ENCODE data around the gene CTCF.

The CTCF gene

DNA sequence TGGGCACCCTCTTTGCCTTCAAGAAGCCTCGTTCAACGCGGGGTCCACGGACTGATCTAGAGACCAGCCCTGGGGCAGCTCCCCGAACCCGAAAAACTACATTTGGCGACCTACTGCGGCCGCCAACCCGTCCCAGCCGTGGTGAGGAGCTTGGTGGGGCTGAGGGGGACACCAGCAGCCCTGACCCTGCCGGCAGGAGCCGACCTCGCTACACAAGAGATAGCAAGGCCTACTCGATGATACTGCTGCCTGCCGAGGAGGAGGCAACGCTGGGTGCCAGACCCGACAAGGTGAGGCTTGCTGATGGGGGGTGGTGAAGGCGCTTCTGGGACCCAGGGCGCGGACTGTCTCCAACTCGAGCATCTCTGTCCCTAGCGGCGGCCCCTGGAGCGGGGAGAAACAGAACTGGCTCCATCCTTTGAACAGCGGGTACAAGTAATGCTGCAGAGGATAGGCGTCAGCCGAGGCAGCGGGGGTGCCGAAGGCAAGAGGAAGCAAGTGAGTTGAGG is 92.1 kb downstream of the CTCF start:
- no peak for DNase-seq

DNA sequence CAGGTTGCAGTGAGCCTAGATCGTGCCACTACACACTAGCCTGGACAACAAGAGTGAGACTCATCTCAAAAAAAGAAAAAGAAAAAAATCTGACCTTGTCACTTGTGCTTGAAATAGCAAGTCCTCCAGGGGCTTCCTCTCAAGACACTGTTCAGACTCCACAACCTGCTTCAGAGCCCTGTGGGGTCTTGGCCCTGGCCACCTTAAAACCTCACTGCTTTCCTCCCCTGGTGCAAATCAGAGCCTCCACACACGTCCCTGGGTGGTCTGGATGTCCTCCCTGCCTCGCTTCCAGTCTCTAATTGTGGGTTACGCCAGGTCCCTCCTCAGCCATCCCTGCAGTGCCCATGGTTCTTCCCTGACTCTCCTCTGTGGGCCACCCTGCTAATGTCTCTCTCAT is 93.0 kb downstream of the CTCF start:
- DNase-seq: no peak

DNA sequence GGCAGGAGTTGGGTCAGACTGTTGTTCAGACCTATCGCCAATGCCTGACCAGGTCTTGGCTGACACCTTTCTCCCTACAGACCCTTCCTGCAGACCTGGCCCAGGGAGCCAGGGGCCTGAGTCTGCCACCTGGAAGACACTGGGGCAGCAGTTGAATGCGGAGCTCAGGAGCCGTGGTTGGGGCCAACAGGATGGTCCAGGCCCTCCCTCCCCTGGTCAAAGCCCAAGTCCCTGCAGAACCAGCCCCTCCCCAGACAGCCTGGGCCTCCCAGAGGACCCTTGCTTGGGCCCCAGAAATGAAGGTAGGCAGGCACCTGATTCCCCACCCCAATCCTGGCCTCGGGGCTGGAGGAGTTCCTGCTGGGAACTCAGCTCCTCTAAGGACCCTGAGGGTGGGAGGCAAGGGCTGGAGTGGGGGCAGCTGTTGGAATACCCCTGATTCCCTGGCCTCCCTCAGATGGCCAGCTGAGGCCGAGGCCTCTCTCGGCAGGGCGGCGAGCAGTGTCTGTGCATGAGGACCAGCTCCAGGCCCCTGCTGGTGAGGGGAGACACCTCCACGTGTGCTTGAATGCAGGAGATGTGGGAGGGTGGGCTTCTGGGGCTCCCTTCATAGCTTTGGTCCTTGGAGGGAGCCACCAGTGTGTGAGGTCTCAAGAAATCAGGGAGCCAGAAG is 94.2 kb downstream of the CTCF start:
- no peak for DNase-seq

DNA sequence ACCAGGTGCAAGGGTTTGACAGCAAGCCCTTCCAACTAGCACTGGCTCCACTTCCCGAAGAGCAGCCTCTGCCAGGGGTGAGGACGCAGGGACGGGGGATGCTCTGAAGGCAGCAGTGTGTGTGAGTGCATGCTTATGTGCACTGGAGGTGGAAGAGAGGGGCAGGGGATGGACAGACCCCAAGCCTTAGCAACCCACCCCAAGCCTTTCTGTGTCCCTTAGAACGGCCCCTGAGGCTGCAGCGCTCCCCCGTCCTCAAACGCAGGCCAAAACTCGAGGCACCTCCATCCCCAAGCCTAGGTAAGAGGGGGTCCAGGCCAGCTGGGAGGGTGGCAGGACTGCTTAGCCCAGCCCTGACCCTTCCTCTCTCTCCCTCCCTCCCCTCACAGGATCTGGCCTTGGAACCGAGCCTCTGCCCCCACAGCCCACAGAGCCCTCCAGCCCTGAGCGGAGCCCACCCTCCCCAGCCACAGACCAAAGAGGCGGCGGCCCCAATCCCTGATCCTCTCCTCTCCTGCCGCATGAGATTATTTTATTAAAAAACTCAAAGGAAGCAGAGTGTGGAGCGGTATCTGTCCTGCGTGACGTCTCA is 94.8 kb downstream of the CTCF start:
- DNase-seq: no peak

DNA sequence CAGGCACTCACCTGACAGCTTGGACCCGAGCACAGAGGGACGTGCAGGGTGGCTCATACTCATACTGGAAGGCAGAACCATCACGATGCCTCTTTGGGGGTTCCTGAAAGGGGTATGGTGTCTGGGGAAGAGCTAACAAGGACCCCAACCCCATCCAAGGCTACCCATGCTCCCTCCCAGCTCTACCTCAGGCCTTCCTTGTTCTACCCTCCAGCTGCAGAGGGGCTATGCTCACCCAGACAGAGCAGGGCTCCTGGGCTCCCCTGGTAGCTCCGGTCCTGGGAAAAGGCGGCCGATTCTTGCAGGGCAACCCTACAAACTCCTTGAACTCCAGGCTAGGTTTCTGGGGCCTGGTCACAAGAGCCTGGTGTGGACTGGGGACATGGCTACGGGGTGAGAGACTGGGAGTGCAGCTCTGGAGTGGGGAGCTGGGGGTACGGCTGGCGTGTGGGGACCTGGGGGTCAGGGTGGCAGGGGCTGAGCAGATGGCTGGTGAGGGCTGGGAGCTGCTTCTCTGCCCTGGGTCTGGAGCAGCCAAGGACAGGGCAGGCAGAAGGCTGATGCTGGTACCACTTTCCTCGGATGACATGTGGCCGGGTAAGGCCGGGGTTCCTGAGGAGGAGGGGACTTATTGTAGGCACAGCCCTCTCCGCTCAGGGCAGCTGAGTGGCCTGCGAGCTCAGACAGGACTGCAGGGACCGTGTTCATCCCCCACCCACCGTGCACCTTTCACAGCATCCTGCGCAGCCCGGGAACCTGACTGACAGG is 95.6 kb downstream of the CTCF start:
- no peak for DNase-seq

DNA sequence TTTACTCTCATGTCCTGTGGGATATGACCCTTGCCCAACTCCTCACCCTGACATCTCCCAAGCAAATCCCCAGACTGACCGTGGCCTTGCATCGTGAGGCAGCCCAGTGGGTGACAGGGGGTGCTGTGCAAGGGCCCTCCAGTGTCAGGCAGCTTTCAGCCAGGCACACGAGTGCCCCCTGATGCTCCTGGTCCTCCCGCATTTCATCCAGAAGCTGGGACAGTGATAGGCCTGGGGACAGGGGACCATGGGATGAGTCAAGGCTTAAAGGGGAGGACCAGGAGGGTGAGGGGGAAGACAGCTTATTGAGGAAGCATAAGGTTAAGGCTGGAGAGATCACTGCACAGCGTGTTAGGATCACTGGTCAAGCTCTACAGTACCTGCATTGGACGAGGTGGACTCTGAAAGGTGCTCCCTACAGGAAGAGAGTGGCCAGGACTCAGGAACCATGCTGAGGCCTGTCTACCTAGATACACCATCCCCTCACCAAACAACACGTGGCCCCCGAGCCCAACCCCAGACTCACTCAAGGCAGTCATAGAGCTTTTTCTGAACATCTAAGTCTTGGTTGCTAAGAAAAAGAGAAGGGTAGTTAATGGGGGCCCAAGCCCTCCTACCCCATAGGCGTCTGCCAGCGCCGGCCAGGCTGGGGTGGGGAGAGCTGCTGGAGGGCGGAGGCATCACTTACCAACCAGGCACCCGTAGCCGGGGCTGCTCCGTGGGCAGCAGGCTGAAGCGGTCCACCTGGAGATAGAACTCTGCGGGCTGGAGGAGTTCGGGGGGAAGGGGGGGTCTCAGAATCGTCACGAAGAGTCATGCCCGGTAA is 96.7 kb downstream of the CTCF start:
- DNase-seq: no peak

DNA sequence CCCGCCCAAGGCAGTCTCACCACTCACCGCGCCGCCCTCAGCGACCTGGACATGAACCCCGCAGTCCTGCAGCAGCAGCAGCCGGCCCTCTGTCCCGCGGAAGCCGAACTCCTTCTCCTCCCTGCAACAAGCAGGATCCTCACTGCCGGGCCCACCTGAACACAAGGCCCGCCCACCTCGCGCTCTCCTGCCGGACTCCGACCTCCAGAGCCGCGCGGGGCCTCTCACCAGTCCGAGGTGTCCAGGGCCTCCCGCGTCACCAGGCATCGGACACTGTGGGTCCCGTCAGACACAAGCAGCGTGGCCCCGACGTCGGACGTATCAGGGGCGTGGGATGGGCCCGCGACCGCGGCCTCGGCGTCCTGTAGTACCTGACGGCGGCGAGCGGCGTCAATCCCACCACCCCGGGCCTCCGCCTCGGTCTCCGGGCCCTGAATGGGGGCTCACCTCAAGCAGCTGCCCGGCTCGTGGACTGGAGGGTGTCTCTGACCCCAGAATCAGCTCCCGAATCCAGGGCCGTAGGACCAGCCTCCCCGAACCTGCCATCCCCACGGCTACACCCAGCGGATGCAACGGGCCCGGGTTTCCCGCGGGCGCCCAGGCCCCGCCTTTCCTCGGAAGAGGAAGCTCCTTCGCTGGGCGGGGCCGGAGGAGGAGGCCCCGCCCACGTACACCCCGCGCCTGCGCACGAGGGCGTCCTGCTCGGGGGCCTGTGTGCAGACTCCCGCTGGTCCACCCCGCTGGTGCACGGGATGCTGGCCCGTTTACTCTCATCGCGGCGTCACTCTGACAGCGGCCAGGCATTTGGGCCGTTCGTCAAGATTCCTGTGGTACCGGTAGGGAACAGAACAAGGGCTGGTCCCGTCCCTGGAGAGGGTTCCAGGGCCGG is 97.6 kb downstream of the CTCF start, which contains the start of gene ACD:
TSS of gene ACD (minus strand) at position 586 of the 889 bp plus-strand sequence. CDS start at position 546, 40 bp downstream.
- peak; percentile 78 to 79 for DNase-seq

DNA sequence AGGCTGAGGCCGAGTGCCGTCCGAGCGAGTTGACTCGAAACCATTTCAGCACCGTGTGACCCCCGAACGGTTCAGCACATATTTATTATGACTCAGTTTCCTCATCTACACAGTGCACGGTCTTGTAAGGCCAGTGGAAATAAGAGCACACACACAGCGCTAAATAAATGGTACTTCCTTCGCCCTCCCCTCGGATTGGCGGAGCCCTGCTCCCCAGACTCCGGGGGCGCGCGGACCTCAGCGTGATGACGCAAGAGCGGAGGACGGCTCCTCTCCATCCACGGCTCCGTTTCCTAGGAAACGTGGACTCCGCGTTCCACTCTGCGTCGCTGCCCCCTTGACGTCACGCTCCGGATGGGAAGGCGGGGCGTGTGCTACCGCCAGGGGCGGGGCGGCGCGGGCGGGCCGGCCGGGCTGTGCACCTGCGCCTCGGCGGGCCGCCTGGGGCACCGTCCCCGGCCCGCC is 98.3 kb downstream of the CTCF start, which contains the start of gene PARD6A:
TSS of gene PARD6A (plus strand) at position 397 of the 465 bp plus-strand sequence. CDS start 79 bp downstream, outside the sequence.
- peak; percentile 83 to 89 for DNase-seq

DNA sequence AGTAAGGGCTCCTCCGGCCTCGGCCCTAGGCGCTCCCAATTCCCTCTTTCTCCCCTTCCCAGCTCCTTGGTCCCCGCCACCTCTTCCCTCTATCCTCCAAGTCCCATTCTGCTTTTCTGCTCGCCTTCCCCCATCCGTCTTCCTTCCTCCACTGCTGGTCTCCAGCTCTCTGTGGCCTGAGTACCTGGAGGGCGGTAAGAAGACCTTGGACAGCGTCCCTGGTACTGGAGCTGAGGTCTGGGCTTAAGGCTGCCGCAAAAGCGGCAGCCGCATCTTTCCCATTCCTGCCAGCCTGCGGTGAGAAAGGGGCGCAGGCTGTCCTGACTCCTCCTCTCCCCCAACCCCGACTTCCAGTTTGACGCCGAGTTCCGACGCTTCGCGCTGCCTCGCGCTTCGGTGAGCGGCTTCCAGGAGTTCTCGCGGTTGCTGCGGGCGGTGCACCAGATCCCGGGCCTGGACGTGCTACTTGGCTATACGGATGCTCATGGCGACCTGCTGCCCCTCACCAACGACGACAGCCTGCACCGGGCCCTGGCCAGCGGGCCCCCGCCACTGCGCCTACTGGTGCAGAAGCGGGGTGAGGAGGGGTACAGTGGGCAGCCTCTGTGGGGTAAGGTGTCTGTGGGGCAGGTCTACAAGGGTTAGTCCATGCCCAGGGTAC is 98.9 kb downstream of the CTCF start:
- DNase-seq: no peak

DNA sequence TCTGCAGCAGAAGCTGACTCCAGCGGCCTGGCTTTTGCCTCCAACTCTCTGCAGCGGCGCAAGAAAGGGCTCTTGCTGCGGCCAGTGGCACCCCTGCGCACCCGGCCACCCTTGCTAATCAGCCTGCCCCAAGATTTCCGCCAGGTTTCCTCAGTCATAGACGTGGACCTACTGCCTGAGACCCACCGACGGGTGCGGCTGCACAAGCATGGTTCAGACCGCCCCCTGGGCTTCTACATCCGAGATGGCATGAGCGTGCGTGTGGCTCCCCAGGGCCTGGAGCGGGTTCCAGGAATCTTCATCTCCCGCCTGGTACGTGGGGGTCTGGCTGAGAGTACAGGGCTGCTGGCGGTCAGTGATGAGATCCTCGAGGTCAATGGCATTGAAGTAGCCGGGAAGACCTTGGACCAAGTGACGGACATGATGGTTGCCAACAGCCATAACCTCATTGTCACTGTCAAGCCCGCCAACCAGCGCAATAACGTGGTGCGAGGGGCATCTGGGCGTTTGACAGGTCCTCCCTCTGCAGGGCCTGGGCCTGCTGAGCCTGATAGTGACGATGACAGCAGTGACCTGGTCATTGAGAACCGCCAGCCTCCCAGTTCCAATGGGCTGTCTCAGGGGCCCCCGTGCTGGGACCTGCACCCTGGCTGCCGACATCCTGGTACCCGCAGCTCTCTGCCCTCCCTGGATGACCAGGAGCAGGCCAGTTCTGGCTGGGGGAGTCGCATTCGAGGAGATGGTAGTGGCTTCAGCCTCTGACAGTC is 99.7 kb downstream of the CTCF start:
- DNase-seq: no peak

DNA sequence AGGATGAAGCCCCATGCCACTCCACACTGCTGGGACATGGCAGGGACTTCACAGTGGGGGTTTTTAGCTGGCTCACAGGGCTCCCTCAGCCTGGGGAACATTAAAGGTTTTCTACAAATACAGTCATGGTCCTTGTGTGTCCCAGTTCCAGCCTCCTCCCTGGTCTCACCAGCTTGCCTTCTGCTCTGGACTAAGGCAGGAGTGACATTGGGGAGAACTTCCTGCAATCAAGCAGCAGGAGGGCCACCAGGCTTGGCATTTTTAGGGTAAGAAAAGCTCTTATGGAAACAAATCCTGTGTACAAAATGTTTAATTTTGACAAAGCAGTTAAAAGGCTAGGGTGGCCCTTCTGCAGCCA is 100.3 kb downstream of the CTCF start:
- DNase-seq: no peak

DNA sequence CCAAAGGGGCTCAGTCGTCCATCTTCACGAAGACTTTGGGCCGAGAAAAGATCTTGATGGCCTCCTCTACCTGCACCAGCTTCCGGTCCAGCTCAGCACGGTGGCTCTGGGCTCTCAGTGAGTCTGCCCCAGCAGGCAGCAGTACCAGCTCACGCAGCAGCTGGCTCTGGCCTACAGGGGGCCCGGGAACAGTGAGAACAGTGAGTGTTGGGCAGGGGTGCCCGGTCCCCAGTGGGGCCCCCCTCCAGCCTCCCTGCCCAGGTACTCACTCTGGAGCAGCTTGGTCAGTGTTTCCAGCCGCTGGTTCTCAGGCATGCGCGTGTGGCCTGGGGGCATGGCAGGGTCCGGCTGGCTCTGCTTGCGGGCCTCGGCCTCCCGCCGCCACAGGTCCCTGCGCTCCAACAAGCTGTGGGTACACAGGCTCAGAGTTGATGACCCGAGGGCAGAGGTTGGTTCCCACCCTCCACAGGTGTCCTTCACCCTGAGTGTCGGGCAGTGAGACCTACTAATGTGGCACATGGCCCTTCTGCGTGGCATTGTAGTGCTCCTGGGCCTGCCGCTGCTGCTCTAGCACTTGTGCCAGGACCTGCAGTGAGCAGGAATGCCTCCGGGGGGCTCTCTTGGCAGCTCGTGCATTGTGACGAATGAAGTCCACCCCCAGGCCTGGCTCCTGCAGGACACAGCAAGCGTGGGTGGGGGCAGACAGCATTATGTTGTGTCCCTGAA is 101.0 kb downstream of the CTCF start:
- peak; percentile 5 to 9 for DNase-seq

DNA sequence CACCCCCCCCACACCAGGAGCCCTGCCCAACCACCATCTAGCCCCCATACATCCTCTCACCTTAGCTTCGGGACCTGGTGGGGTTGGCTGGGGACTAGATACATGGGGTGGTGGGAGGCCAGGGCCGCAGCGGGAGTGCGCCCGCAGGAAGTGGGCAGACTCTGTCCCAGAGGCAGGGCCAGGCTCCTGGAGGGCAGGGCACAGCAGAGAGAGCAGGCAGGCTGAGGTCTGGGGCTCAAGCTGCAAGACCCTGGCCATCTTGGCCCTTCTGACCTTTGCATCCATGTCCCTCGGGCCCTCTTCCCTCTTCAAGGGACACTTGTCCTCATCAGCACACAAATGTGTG is 101.5 kb downstream of the CTCF start:
- no peak for DNase-seq

DNA sequence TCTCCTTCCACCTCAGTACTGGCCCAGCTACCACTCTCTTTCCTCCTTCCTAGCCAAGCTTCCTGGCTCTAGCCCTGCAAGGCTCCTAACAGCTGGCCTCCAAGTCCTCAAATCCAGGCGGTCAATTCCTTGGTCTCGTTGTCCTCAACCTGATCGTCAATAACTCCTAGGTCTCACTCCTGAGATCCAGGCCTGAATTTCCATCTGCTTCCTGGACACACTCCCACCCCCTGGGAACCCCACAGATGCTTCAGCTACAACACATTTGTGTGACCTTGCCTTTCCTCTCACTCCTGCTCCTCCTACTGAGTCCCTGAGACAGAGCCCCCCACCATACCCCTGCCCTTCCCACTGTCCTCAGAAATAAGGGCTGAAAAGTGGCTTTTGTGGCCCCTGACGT is 101.9 kb downstream of the CTCF start:
- DNase-seq: no peak

DNA sequence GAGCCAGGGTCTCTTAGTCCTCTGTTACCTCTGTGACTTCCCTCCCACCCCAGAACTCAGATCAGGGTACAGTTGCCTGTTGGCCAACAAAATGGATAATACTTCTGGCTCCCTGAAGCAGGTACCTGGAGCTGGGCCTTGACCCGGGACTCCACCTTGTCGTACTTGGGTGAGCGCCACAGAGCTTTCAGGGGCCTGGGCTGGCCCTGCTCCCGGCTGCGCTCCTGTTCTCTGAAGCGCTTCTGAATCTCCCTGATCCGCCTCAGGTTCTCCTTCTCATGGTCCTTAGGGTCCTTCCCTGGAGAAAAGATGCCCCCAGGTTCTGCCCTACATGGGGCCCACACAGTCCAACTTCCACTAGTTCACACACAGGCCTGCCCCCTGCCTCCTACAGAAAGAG is 102.5 kb downstream of the CTCF start:
- DNase-seq: no peak

DNA sequence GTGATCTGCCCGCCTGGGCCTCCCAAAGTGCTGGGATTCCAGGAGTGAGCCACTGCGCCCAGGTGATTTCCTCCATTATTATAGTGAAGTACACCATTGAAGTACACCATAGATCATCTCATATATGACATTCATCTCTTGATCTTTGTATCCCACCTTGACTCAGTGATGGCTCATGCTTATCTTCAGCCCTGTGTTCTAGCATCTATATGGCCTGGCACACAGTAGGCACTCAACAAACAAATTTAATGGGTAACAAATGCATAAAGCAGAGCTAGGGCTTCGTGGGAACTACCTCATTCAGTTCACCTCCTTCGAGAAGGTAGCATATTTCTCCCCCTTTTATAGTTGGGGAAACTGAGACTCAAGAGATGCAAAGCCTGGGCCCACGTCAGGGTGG is 103.3 kb downstream of the CTCF start:
- DNase-seq: no peak

DNA sequence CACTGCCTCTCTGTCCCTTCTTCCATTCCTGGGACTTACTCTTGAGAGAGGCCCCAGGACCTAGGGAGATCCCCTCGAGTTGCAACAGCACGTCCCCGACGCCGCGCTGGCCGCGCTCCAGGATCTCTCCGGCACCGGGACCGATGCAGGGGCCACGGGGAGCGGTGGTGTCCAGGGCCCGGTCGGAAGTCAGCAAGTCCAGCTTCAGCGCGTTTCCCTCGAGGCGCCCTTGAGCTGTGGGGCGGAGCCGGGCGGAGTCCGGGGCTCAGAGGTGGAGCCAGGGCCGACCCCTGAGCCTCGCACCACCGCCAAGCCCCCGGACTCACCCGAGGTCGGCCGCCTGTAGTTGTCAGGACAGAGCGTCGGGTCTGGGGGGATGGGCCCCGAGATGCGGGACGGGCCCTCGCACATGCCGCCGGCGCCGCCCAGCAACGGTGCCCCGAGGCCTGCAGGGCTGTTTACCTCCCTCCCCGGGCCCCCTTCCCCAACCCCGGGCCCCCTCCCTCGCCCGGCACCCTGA is 103.8 kb downstream of the CTCF start:
- DNase-seq: peak; percentile 6 to 21

DNA sequence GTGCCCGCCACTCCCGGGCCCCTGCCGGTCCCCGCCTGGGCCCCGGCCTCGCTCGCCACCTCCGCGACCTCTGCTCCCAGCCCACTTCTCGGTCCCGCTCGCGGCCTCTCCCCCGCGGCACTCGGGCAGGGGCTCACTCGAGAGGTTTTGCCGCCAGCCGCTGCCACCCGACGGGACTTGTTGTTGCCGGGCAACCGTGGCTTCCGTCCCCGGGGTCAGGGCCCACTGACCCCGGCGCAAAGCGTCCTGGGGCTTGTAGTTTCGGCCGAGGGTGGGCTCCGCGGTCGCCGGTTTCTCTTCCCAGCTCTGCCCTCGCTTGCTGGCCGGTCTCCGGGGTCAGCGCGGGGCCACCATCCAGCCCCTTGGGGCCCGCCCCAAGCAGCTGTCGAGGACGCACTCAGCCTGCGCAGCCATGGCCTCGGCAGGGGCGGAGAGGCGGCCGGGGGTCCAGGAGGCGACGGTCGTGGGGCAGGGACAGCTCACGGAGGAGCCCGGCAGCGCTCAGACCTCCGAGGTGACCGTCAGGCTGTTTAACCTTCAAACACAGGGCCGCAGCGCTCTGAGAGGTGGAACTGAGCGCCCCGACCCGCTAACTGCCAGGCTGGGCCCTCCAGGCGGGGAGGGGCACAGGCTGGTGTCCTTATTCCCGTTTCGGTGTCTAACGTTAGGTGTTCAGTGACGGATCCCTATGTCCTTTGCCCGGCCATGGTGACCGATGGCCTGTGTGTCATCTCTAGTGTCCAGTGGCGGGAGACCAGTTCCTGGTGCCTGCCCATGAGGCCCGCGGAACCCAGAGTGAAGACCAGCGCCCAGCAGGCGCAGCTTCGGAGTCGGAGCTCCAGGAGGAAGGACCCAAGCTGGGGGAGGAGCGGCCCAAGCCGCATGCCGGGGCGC is 104.5 kb downstream of the CTCF start, which contains the start of the genes C16orf86 and ENKD1:
TSS of gene C16orf86 (plus strand) at position 256 of the 894 bp plus-strand sequence. CDS start at position 413, 157 bp downstream.
TSS of gene ENKD1 (minus strand) at position 192 of the 894 bp plus-strand sequence. CDS start 308 bp downstream, outside the sequence.
- peak; percentile 56 to 68 for DNase-seq
